ENCODE results near the gene PRKN. TPM values are rescaled to one million over a fixed set of nuclear protein-coding genes. Genes with fewer than 3 reads are reported as not detected.

Gene PRKN
- total and polyA plus RNA-seq, 2 donors (not counting 3 experiments of a cell fraction or from before 2014, with no cell fraction given): 0.06 TPM; not detected in 1

DNA sequence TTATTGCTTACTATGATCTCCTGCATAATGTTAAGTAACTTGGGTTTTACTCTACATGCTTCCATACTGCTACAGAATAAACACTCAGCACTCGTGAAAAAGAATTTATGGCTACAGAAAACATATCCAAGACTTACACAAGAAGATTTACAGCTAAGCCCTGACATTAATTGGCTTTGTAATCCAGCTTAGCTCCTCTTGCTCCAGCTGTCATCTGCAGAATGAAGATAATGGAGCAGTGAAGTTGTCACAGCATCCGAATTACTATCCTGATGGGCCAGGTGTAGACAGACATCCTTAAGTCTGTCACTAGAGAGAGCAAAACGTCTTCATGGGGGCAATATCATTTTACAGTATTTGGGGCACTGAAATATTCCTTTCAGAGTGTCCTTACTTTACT lies 155.3 kb downstream of the PRKN start:
- H3K27ac ChIP-seq (ENCODE audit: insufficient read depth, low read depth, low read length): no peak overlapping the region
- H3K9me3 ChIP-seq (replicated peaks; ENCODE audit: control insufficient read depth, insufficient read depth, low read length): peaks cover 2% of the 10 kb centered on the region
- no TSS peak for BruUV-seq (replicated peaks)
- TF ChIP-seq, protein P1, sequence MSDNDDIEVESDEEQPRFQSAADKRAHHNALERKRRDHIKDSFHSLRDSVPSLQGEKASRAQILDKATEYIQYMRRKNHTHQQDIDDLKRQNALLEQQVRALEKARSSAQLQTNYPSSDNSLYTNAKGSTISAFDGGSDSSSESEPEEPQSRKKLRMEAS (IDR thresholded peaks at IDR 0.05; ENCODE audit: insufficient read depth, insufficient read length): no peak
- TF ChIP-seq MYC (IDR thresholded peaks at IDR 0.05; ENCODE audit: low read depth, low read length) (no peak), POLR2A (IDR thresholded peaks at IDR 0.05; ENCODE audit: low read depth, low read length) (no peak), FOS (IDR thresholded peaks at IDR 0.05; ENCODE audit: borderline replicate concordance, insufficient read depth, low read length) (no peak), JUN (IDR thresholded peaks at IDR 0.05; ENCODE audit: borderline replicate concordance, insufficient read depth, insufficient read length, low read depth) (no peak), EZH2 (IDR thresholded peaks at IDR 0.05; ENCODE audit: borderline replicate concordance, low read depth, low read length, severe bottlenecking) (no peak), GATA2 (IDR thresholded peaks at IDR 0.05; ENCODE audit: insufficient read depth, insufficient read length, low read depth, low read length) (no peak), POLR2AphosphoS5 (IDR thresholded peaks at IDR 0.05; ENCODE audit: insufficient read depth, low read depth, low read length) (no peak)
- TF ChIP-seq, protein P2, sequence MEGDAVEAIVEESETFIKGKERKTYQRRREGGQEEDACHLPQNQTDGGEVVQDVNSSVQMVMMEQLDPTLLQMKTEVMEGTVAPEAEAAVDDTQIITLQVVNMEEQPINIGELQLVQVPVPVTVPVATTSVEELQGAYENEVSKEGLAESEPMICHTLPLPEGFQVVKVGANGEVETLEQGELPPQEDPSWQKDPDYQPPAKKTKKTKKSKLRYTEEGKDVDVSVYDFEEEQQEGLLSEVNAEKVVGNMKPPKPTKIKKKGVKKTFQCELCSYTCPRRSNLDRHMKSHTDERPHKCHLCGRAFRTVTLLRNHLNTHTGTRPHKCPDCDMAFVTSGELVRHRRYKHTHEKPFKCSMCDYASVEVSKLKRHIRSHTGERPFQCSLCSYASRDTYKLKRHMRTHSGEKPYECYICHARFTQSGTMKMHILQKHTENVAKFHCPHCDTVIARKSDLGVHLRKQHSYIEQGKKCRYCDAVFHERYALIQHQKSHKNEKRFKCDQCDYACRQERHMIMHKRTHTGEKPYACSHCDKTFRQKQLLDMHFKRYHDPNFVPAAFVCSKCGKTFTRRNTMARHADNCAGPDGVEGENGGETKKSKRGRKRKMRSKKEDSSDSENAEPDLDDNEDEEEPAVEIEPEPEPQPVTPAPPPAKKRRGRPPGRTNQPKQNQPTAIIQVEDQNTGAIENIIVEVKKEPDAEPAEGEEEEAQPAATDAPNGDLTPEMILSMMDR (IDR thresholded peaks at IDR 0.05; ENCODE audit: extremely low read depth in 1 of 2, insufficient read depth in 1 of 2, low read depth in 1 of 2, low read length in 2 of 2): no peak
- H3K9ac ChIP-seq (replicated peaks; ENCODE audit: extremely low read depth, insufficient read depth, low read length): no peak overlapping the region
- dilution Hi-C loops (cut with MboI; ENCODE audit: extremely low pct_ligation_motif_present, low sequenced_read_pairs) (no loop called here), intact Hi-C loops (cut with micrococcal nuclease) (no loop called here)
- FAIRE-seq: no peak
- H3K27me3 ChIP-seq (ENCODE audit: control insufficient read depth in 2 of 2, insufficient read depth in 2 of 2, low read length in 2 of 2): no peaks in the 10 kb centered on the region
- H3K9me1 ChIP-seq (replicated peaks; ENCODE audit: control insufficient read depth, extremely low read depth, insufficient read depth, low read length): no peaks in the 10 kb centered on the region
- H3K4me1 ChIP-seq (ENCODE audit: control insufficient read depth, extremely low read depth, insufficient read depth, low read length): no peaks in the 10 kb centered on the region
- DNase-seq (ENCODE audit: low read depth, low spot score): no peak
- no peak overlapping the region for H2AFZ ChIP-seq (ENCODE audit: low read depth, low read length)
- POLR2A ChIA-PET: no interaction called here
- no peak overlapping the region for H3K4me3 ChIP-seq (replicated peaks in 1 of 3; ENCODE audit: insufficient read depth in 1 of 3, low read depth in 1 of 3, low read length in 3 of 3)
- no peaks in the 10 kb centered on the region for H4K20me1 ChIP-seq (replicated peaks; ENCODE audit: control insufficient read depth, extremely low read depth, insufficient read depth, low read length)
- no peaks in the 10 kb centered on the region for H3K79me2 ChIP-seq (ENCODE audit: control insufficient read depth, insufficient read depth, low read length)
- H3K4me2 ChIP-seq (ENCODE audit: insufficient read depth, low read length): no peak overlapping the region
- CTCF ChIA-PET: no interaction called here
- no peaks in the 10 kb centered on the region for H3K36me3 ChIP-seq (ENCODE audit: control insufficient read depth in 2 of 2, extremely low read depth in 1 of 2, insufficient read depth in 2 of 2, low read length in 2 of 2)

All from endothelial cell of umbilical vein (primary cell).